HL-60 (cell line): ENCODE measurements around the gene BMP2.

Experiments
- DNase-seq, 2 experiments: peaks; one replicate each; pipeline ENCODE4 v3.0.0-alpha.2; 2010 to 2020; ENCODE audit warnings: low read depth in 1 of 2, low spot score in 1 of 2
- H3K27ac ChIP-seq: fragments of 250-450 bp; sonication (Bioruptor Pico); replicated peaks from 2 replicates; pipeline ENCODE4 v1.5.1; 2020; ENCODE audit warnings: mild to moderate bottlenecking, moderate library complexity
- H3K27me3 ChIP-seq: fragments of 250-450 bp; sonication (Bioruptor Pico); 2 replicates; pipeline ENCODE4 v1.5.1; 2021; ENCODE audit warnings: mild to moderate bottlenecking, moderate library complexity; ENCODE audit not compliant: insufficient read depth, poor library complexity, severe bottlenecking
- H3K4me3 ChIP-seq: replicated peaks from 2 replicates; pipeline ENCODE4 v1.5.1; 2011; ENCODE audit warnings: mild to moderate bottlenecking, control low read depth, low read length; ENCODE audit not compliant: insufficient read depth
- CTCF ChIP-seq: IDR thresholded peaks from one replicate; pipeline ENCODE4 v1.5.1; 2011; ENCODE audit warnings: low read length, control low read depth, inconsistent platforms; ENCODE audit not compliant: insufficient read depth
- GABPA ChIP-seq: IDR thresholded peaks from 2 replicates; pipeline ENCODE4 v1.6.1; 2012; ENCODE audit warnings: low read depth
- POLR2AphosphoS5 ChIP-seq: IDR thresholded peaks from 2 replicates; pipeline ENCODE4 v1.6.1; 2012; ENCODE audit warnings: low read depth
- REST ChIP-seq: IDR thresholded peaks from 2 replicates; pipeline ENCODE4 v1.6.1; 2012; ENCODE audit warnings: low read depth; ENCODE audit not compliant: insufficient replicate concordance
- SPI1 ChIP-seq: IDR thresholded peaks from 2 replicates; pipeline ENCODE4 v1.6.1; 2012; ENCODE audit warnings: low read depth, mild to moderate bottlenecking, borderline replicate concordance

The BMP2 gene

GRCh38 chr20:6739406-6739805 is 28.1 kb upstream of the BMP2 start:
- DNase-seq = no peak
- H3K4me3 ChIP-seq = no peak overlapping the region
- TF ChIP-seq CTCF = no peak
- no peak for TF ChIP-seq SPI1
- TF ChIP-seq REST = no peak
- no peak for TF ChIP-seq GABPA

GRCh38 chr20:6740096-6740495 is 27.4 kb upstream of the BMP2 start:
- no peak for DNase-seq
- Histone ChIP-seq H3K27ac (no peak overlapping the region), H3K27me3 (no peaks in the 10 kb centered on the region), H3K4me3 (no peak overlapping the region)
- TF ChIP-seq REST = no peak
- no peak for TF ChIP-seq SPI1
- TF ChIP-seq GABPA = no peak
- TF ChIP-seq POLR2AphosphoS5 = no peak
- no peak for TF ChIP-seq CTCF

More at GRCh38 chr20:6739406-6739805, 28.1 kb upstream of the BMP2 start:
- no peak overlapping the region for H3K27ac ChIP-seq
- H3K27me3 ChIP-seq = no peaks in the 10 kb centered on the region

- TF ChIP-seq SPI1 (no peak), POLR2AphosphoS5 (no peak), CTCF (no peak), GABPA (no peak), REST (no peak)
- Histone ChIP-seq H3K4me3 (no peak overlapping the region), H3K27ac (no peak overlapping the region), H3K27me3 (no peaks in the 10 kb centered on the region)
- DNase-seq = no peak
These were observed 23.3 kb upstream of the BMP2 start for GRCh38 chr20:6744180-6744579.
